Measurements from ENCODE around the gene TBCK. TPM values are rescaled to one million over a fixed set of nuclear protein-coding genes. Genes with fewer than 3 reads are reported as not detected.

TBCK gene
- total RNA-seq, 2 experiments from 2014 or later: 46.5 to 46.9 TPM

DNA sequence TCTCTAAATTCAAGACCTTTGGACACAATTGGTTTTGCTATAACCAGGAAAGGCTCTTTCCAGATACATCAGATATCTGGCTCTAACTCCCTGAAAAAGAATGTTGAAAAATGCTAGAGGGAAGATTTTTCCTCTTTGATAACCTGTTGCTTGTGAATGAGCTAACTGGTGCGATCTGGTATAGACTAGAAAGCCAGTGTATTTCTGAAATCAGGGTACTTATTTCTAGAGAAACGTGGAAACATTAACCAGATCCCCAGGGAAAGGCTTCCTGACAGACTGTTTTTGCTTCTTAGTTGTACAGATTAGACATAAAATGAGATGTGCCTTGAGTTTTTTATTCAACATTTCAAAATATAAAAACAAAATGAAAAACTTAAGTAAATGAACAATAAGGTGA lies 313.0 kb downstream of the TBCK start:
- Histone ChIP-seq H3K36me3 (ENCODE audit: insufficient read depth, low read length) (no peaks in the 10 kb centered on the region), H3K4me1 (ENCODE audit: insufficient read depth, low read length, poor library complexity, severe bottlenecking) (no peaks in the 10 kb centered on the region), H4K20me1 (ENCODE audit: insufficient read depth, low read length) (no peaks in the 10 kb centered on the region), H3K4me2 (ENCODE audit: low read length) (no peak overlapping the region), H3K9me3 (ENCODE audit: low read length) (no peaks in the 10 kb centered on the region), H3K79me2 (ENCODE audit: insufficient read depth, low read depth, low read length) (no peaks in the 10 kb centered on the region), H3K27ac (ENCODE audit: low read depth, low read length, poor library complexity, severe bottlenecking) (no peak overlapping the region), H3K4me3 (ENCODE audit: low read depth, low read length, poor library complexity, severe bottlenecking) (no peak overlapping the region), H2AFZ (ENCODE audit: low read length) (no peak overlapping the region), H3K9me2 (ENCODE audit: insufficient read depth, low read length) (no peaks in the 10 kb centered on the region)
- CTCF ChIA-PET (ENCODE audit: unreplicated experiment): no interaction called here
- TF ChIP-seq EZH2phosphoT487 (IDR thresholded peaks at IDR 0.05; ENCODE audit: borderline replicate concordance, low read depth, low read length): no peak
- TF ChIP-seq, protein P1, sequence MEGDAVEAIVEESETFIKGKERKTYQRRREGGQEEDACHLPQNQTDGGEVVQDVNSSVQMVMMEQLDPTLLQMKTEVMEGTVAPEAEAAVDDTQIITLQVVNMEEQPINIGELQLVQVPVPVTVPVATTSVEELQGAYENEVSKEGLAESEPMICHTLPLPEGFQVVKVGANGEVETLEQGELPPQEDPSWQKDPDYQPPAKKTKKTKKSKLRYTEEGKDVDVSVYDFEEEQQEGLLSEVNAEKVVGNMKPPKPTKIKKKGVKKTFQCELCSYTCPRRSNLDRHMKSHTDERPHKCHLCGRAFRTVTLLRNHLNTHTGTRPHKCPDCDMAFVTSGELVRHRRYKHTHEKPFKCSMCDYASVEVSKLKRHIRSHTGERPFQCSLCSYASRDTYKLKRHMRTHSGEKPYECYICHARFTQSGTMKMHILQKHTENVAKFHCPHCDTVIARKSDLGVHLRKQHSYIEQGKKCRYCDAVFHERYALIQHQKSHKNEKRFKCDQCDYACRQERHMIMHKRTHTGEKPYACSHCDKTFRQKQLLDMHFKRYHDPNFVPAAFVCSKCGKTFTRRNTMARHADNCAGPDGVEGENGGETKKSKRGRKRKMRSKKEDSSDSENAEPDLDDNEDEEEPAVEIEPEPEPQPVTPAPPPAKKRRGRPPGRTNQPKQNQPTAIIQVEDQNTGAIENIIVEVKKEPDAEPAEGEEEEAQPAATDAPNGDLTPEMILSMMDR (conservative IDR thresholded peaks at IDR 0.05; ENCODE audit: low read length): no peak
- intact Hi-C loops (cut with micrococcal nuclease; ENCODE audit: unreplicated experiment): no loop called here
- BruUV-seq (replicated peaks): no TSS peak
- POLR2A ChIA-PET: no interaction called here
- no peak for DNase-seq (ENCODE audit: low spot score)

DNA sequence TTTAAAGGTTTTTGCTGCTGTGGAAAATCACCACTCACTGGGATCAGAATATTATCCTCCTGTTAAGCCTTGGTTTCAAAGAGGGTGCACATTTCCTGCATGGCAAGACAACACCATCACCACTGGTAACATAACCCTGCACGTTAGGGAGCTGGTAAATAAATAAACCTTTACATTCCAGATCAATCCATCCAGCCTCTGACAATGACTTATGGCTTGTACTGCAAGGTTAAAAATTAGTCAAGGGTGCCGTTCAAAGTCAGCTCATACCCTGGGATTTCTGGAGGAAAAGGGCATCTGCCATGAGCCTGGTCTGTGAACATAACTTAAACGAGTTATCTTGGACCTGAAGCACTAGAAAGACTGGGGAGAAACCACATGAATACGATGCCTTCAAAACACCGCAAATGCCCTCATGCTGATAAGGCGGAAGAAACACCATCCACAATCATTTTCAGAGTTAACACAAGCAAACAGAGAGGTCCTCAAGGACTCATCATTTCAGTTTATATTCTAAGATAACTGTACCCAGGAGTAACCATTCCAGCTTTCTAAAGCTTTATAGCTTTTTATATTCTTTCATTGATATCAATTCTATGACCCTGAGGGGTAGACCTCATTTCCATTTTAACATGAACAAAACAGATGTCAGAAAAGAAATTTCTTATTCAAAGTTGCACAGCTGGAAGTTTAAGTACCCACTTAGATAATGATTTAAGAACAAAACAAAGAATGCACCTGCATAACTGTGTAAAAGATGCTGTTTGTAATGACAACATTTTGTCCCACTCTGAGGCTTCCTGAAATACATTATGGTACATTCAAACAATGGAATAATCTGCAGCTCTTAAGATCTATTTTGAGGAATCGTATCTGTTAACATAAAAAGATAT lies 317.6 kb downstream of the TBCK start:
- intact Hi-C loops (cut with micrococcal nuclease; ENCODE audit: unreplicated experiment): no loop called here
- Histone ChIP-seq H3K4me1 (ENCODE audit: insufficient read depth, low read length, poor library complexity, severe bottlenecking) (no peaks in the 10 kb centered on the region), H3K4me3 (ENCODE audit: low read depth, low read length, poor library complexity, severe bottlenecking) (no peak overlapping the region), H3K27ac (ENCODE audit: low read depth, low read length, poor library complexity, severe bottlenecking) (no peak overlapping the region), H3K4me2 (ENCODE audit: low read length) (no peak overlapping the region), H3K79me2 (ENCODE audit: insufficient read depth, low read depth, low read length) (no peaks in the 10 kb centered on the region), H3K9me2 (ENCODE audit: insufficient read depth, low read length) (no peaks in the 10 kb centered on the region), H3K36me3 (ENCODE audit: insufficient read depth, low read length) (no peaks in the 10 kb centered on the region), H3K9me3 (ENCODE audit: low read length) (no peaks in the 10 kb centered on the region), H4K20me1 (ENCODE audit: insufficient read depth, low read length) (no peaks in the 10 kb centered on the region), H2AFZ (ENCODE audit: low read length) (no peak overlapping the region)
- ChIA-PET CTCF (ENCODE audit: unreplicated experiment) (no interaction called here), POLR2A (interaction anchor here (0.8 kb wide), 1 partner anchor 8 kb away, joined by 4 read pairs; no protein-coding TSS in a partner anchor)
- no TSS peak for BruUV-seq (replicated peaks)
- no peak for TF ChIP-seq EZH2phosphoT487 (IDR thresholded peaks at IDR 0.05; ENCODE audit: borderline replicate concordance, low read depth, low read length)
- TF ChIP-seq, protein P1 (conservative IDR thresholded peaks at IDR 0.05; ENCODE audit: low read length): no peak
- no peak for DNase-seq (ENCODE audit: low spot score)

GRCh38 chr4:105996845-105997244 lies 319.2 kb downstream of the TBCK start:
- POLR2A ChIA-PET: no interaction called here
- CTCF ChIA-PET (ENCODE audit: unreplicated experiment): no interaction called here
- DNase-seq (ENCODE audit: low spot score): no peak
- Histone ChIP-seq H3K9me2 (ENCODE audit: insufficient read depth, low read length) (no peaks in the 10 kb centered on the region), H3K79me2 (ENCODE audit: insufficient read depth, low read depth, low read length) (no peaks in the 10 kb centered on the region), H2AFZ (ENCODE audit: low read length) (no peak overlapping the region), H3K27ac (ENCODE audit: low read depth, low read length, poor library complexity, severe bottlenecking) (no peak overlapping the region), H3K4me2 (ENCODE audit: low read length) (no peak overlapping the region), H3K36me3 (ENCODE audit: insufficient read depth, low read length) (no peaks in the 10 kb centered on the region), H3K4me1 (ENCODE audit: insufficient read depth, low read length, poor library complexity, severe bottlenecking) (no peaks in the 10 kb centered on the region), H3K9me3 (ENCODE audit: low read length) (no peaks in the 10 kb centered on the region), H3K4me3 (ENCODE audit: low read depth, low read length, poor library complexity, severe bottlenecking) (no peak overlapping the region), H4K20me1 (ENCODE audit: insufficient read depth, low read length) (no peaks in the 10 kb centered on the region)
- no TSS peak for BruUV-seq (replicated peaks)
- intact Hi-C loops (cut with micrococcal nuclease; ENCODE audit: unreplicated experiment): no loop called here
- TF ChIP-seq, protein P1 (conservative IDR thresholded peaks at IDR 0.05; ENCODE audit: low read length): no peak
- TF ChIP-seq EZH2phosphoT487 (IDR thresholded peaks at IDR 0.05; ENCODE audit: borderline replicate concordance, low read depth, low read length): no peak

Measured in OCI-LY7 (cell line).